IMR-90 (cell line): ENCODE measurements around the gene ZFAND5.

ENCODE experiments used
- BHLHE40 ChIP-seq: fragments of 150-350 bp; IDR thresholded peaks from 2 replicates; pipeline ENCODE4 v1.6.1; 2016; ENCODE audit warnings: mild to moderate bottlenecking, low read depth, low read length
- CEBPB ChIP-seq: IDR thresholded peaks from 2 replicates; pipeline ENCODE4 v1.6.1; 2012; ENCODE audit warnings: low read depth, low read length, improper control_type of control experiment
- CHD1 ChIP-seq: IDR thresholded peaks from 2 replicates; pipeline ENCODE4 v1.6.1; 2012; ENCODE audit warnings: low read depth, low read length, improper control_type of control experiment
- MAFK ChIP-seq: IDR thresholded peaks from 2 replicates; pipeline ENCODE4 v1.6.1; 2012; ENCODE audit warnings: low read depth, low read length, improper control_type of control experiment
- MAZ ChIP-seq: IDR thresholded peaks from 2 replicates; pipeline ENCODE4 v1.6.1; 2012; ENCODE audit warnings: low read depth, mild to moderate bottlenecking, low read length, improper control_type of control experiment, moderate library complexity, borderline replicate concordance
- NFE2L2 ChIP-seq: fragments of 150-350 bp; IDR thresholded peaks from 2 replicates; pipeline ENCODE4 v1.6.1; 2016; ENCODE audit warnings: low read depth, mild to moderate bottlenecking, low read length
- POLR2A ChIP-seq: IDR thresholded peaks from 2 replicates; pipeline ENCODE4 v1.6.1; 2012; ENCODE audit warnings: mild to moderate bottlenecking, low read depth, low read length
- RAD21 ChIP-seq: IDR thresholded peaks from 2 replicates; pipeline ENCODE4 v1.6.1; 2012; ENCODE audit warnings: low read length, improper control_type of control experiment
- RCOR1 ChIP-seq: IDR thresholded peaks from 2 replicates; pipeline ENCODE4 v1.6.1; 2012; ENCODE audit warnings: mild to moderate bottlenecking, low read length, improper control_type of control experiment; ENCODE audit not compliant: insufficient replicate concordance
- RFX5 ChIP-seq: IDR thresholded peaks from 2 replicates; pipeline ENCODE4 v1.8.0; 2012; ENCODE audit warnings: low read depth, mild to moderate bottlenecking, low read length, moderate library complexity
- SMC3 ChIP-seq: fragments of 150-350 bp; IDR thresholded peaks from 2 replicates; pipeline ENCODE4 v1.6.1; 2016; ENCODE audit warnings: low read depth, mild to moderate bottlenecking, antibody characterized with exemption, low read length, moderate library complexity
- TF ChIP-seq, protein P1 (sequence below): conservative IDR thresholded peaks from 2 replicates; pipeline ENCODE4 v1.5.1; 2012; ENCODE audit warnings: mild to moderate bottlenecking, low read depth, low read length, improper control_type of control experiment

DNA sequence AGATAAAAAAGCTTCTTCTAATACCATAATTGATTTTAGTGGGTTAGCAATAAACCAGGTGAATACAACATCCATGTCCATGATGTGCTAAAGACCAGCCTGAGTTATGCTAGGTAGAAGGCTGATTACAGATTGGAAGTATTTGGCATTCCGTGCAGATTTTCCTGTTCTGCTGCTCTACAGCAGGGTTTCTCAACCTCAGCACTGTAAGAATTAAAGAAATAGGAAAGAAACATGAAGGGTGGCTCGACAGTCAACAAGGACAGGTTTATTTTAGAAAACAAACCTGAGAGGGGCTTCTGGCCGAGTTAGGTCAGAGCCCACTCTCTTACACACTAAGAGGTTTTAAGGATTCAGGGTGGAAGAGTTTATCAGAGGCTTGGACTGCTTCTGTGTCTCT lies 42.3 kb downstream of the ZFAND5 start:
- TF ChIP-seq, protein P1, sequence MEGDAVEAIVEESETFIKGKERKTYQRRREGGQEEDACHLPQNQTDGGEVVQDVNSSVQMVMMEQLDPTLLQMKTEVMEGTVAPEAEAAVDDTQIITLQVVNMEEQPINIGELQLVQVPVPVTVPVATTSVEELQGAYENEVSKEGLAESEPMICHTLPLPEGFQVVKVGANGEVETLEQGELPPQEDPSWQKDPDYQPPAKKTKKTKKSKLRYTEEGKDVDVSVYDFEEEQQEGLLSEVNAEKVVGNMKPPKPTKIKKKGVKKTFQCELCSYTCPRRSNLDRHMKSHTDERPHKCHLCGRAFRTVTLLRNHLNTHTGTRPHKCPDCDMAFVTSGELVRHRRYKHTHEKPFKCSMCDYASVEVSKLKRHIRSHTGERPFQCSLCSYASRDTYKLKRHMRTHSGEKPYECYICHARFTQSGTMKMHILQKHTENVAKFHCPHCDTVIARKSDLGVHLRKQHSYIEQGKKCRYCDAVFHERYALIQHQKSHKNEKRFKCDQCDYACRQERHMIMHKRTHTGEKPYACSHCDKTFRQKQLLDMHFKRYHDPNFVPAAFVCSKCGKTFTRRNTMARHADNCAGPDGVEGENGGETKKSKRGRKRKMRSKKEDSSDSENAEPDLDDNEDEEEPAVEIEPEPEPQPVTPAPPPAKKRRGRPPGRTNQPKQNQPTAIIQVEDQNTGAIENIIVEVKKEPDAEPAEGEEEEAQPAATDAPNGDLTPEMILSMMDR: no peak
- TF ChIP-seq POLR2A: no peak
- no peak for TF ChIP-seq MAZ
- no peak for TF ChIP-seq CEBPB
- no peak for TF ChIP-seq RAD21
- TF ChIP-seq MAFK: no peak
- TF ChIP-seq SMC3: no peak
- TF ChIP-seq RFX5: no peak
- no peak for TF ChIP-seq BHLHE40
- no peak for TF ChIP-seq RCOR1
- no peak for TF ChIP-seq CHD1
- TF ChIP-seq NFE2L2: no peak
